Measurements from ENCODE around the gene AUTS2. TPM values are rescaled to one million over a fixed set of nuclear protein-coding genes. Genes with fewer than 3 reads are reported as not detected.

Gene AUTS2
- polyA plus RNA-seq, 1 experiment: 0.54 TPM

DNA sequence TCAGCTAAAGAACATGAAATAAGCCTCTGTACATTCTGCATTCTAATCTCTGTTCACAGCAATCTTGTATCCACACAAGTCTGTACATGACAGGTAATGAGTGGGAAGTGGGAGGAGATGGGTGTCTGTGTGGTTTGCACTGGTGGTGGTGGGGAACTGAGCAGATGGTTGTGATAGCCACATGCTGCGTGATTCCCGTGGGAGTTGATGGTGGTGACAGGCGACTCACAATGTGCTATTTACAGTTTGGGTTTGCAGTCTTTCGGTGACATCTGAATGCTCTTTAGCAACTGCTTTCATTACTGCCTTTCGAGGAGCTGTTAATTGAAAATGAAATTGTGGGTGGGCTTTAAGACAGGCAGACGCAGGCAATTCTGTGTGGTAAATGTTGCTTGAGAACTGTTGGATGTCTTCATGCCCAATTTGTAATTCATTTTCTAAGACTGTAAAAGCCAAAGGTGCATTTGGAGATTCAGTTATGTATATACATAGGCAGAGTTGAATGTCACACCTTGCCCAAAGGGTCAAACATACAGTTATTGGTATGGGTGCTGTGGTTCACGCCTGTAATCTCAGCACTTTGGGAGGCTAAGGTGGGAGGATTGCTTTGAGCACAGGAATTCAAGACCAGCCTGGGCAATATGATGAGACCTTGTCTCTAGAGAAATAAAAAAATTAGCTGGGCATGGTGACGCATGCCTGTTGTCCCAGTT is 308.2 kb downstream of the AUTS2 start:
- Histone ChIP-seq H3K36me3 (ENCODE audit: control insufficient read depth, insufficient read depth, low read length) (no peaks in the 10 kb centered on the region), H3K4me3 (ENCODE audit: low read depth, low read length) (no peak overlapping the region), H3K27me3 (ENCODE audit: control insufficient read depth, insufficient read depth, low read length) (no peaks in the 10 kb centered on the region)
- POLR2A ChIA-PET: no interaction called here
- TF ChIP-seq, protein P1, sequence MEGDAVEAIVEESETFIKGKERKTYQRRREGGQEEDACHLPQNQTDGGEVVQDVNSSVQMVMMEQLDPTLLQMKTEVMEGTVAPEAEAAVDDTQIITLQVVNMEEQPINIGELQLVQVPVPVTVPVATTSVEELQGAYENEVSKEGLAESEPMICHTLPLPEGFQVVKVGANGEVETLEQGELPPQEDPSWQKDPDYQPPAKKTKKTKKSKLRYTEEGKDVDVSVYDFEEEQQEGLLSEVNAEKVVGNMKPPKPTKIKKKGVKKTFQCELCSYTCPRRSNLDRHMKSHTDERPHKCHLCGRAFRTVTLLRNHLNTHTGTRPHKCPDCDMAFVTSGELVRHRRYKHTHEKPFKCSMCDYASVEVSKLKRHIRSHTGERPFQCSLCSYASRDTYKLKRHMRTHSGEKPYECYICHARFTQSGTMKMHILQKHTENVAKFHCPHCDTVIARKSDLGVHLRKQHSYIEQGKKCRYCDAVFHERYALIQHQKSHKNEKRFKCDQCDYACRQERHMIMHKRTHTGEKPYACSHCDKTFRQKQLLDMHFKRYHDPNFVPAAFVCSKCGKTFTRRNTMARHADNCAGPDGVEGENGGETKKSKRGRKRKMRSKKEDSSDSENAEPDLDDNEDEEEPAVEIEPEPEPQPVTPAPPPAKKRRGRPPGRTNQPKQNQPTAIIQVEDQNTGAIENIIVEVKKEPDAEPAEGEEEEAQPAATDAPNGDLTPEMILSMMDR (IDR thresholded peaks at IDR 0.05; ENCODE audit: insufficient read depth, low read depth, low read length): no peak
- CTCF ChIA-PET: no interaction called here
- no peak for DNase-seq (ENCODE audit: low read depth)

DNA sequence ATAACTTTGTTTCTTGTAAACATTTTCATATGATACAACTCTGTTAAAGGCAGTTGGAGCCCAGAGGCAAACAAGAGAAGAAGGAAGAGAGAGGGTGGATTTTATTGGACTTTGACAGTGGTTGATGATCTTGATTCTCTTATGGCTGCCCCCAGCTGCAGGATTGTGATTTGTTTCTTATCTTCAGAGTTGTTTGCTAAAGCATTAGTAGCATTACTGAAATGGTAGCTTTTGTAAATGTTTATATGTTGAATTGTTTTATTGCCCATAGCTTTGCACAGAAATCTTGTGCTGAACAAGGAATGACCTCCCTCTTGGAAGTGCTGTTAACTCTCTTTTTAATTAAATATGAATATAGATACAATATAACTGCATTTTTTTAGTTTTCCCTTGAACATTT is 309.4 kb downstream of the AUTS2 start:
- Histone ChIP-seq H3K4me3 (ENCODE audit: low read depth, low read length) (no peak overlapping the region), H3K36me3 (ENCODE audit: control insufficient read depth, insufficient read depth, low read length) (no peaks in the 10 kb centered on the region), H3K27me3 (ENCODE audit: control insufficient read depth, insufficient read depth, low read length) (no peaks in the 10 kb centered on the region)
- DNase-seq (ENCODE audit: low read depth): no peak
- ChIA-PET POLR2A (no interaction called here), CTCF (no interaction called here)
- TF ChIP-seq, protein P1 (IDR thresholded peaks at IDR 0.05; ENCODE audit: insufficient read depth, low read depth, low read length): no peak

DNA sequence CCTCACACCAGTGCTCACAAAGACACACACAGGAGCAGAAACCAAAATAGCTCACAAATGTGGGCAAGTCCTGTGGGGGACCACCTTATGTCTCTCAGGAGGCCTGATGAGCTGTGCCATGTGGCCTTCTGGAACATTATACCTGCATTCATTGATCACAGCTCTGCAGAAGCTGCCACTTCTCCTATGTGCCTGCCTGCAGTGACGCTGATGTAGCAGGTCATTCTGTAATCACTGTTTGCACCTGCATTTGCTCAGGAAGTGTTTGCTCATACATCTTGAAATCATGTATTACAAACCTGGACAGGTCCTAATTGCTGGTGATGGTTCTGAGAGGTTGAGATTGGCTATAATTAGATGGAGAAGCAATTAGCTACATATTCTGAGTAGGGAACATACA is 310.2 kb downstream of the AUTS2 start:
- H3K4me3 ChIP-seq (ENCODE audit: low read depth, low read length): no peak overlapping the region
- H3K36me3 ChIP-seq (ENCODE audit: control insufficient read depth, insufficient read depth, low read length): no peaks in the 10 kb centered on the region
- ChIA-PET CTCF (no interaction called here), POLR2A (no interaction called here)
- DNase-seq (ENCODE audit: low read depth): no peak
- TF ChIP-seq, protein P1 (IDR thresholded peaks at IDR 0.05; ENCODE audit: insufficient read depth, low read depth, low read length): no peak
- no peaks in the 10 kb centered on the region for H3K27me3 ChIP-seq (ENCODE audit: control insufficient read depth, insufficient read depth, low read length)

DNA sequence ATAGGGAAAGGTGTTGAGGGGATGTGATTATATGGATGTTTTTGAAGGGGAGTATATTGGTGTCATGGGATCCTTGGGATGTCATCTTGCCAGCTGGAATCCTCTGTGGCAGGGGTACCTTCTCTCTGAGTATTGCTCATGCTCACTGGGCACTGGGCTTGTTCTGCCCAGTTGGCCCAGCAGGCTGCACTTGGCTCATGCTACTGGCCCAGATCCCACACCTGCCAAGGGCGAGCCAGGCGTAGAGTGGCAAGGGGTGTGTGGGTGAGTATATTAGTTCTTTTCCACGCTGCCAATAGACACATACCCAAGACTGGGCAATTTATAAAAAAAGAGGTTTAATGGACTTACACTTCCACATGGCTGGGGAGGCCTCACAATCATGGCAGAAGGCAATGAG is 311.9 kb downstream of the AUTS2 start:
- Histone ChIP-seq H3K27me3 (ENCODE audit: control insufficient read depth, insufficient read depth, low read length) (no peaks in the 10 kb centered on the region), H3K4me3 (ENCODE audit: low read depth, low read length) (no peak overlapping the region), H3K36me3 (ENCODE audit: control insufficient read depth, insufficient read depth, low read length) (no peaks in the 10 kb centered on the region)
- DNase-seq (ENCODE audit: low read depth): no peak
- CTCF ChIA-PET: no interaction called here
- POLR2A ChIA-PET: no interaction called here
- TF ChIP-seq, protein P1 (IDR thresholded peaks at IDR 0.05; ENCODE audit: insufficient read depth, low read depth, low read length): no peak

DNA sequence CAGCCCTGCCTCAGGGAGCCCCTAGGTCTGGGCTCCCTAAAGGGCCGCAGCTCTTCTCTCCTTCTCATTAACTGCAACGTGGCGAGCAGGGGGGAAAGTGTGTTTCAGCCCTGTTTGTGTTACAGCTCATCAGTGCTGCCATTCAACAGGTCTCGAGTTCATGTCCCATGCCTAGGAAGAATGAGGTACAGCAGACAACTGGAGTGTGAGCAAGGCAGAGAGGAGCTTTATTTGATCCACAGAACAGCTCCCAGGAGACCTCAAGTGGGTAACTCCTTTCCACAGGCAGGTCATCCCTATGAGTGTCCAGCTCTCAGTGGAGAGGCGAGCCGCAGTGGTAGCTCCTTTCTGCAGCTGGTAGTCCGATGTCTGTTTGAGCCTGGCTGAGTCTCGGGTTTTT is 313.1 kb downstream of the AUTS2 start:
- H3K4me3 ChIP-seq (ENCODE audit: low read depth, low read length): no peak overlapping the region
- CTCF ChIA-PET: no interaction called here
- no peaks in the 10 kb centered on the region for H3K36me3 ChIP-seq (ENCODE audit: control insufficient read depth, insufficient read depth, low read length)
- TF ChIP-seq, protein P1 (IDR thresholded peaks at IDR 0.05; ENCODE audit: insufficient read depth, low read depth, low read length): no peak
- no peaks in the 10 kb centered on the region for H3K27me3 ChIP-seq (ENCODE audit: control insufficient read depth, insufficient read depth, low read length)
- DNase-seq (ENCODE audit: low read depth): no peak
- POLR2A ChIA-PET: no interaction called here

Data from BJ (cell line).